Fibroblast of lung (primary cell): ENCODE results near the gene FXYD6. TPM values are rescaled to one million over a fixed set of nuclear protein-coding genes. Genes with fewer than 3 reads are reported as not detected.

Experiments
- DNase-seq, 2 donors: peaks; one replicate each; pipeline versions ENCODE4 v3.0.0 to v3.0.0-alpha.2; 2010; ENCODE audit warnings: low read depth in 2 of 2
- H2AFZ ChIP-seq: 2 replicates; pipeline ENCODE4 v1.5.1; 2012; ENCODE audit warnings: low read length, control low read depth, inconsistent platforms
- H3K27ac ChIP-seq: 2 replicates; pipeline ENCODE4 v1.5.1; 2011; ENCODE audit warnings: low read length, control low read depth; ENCODE audit not compliant: insufficient read depth
- H3K27me3 ChIP-seq: 2 replicates; pipeline ENCODE4 v1.5.1; 2011; ENCODE audit warnings: mild to moderate bottlenecking, low read length; ENCODE audit not compliant: control insufficient read depth, insufficient read depth
- H3K36me3 ChIP-seq: 2 replicates; pipeline ENCODE4 v1.5.1; 2011; ENCODE audit warnings: low read length; ENCODE audit not compliant: control insufficient read depth, insufficient read depth
- H3K4me1 ChIP-seq: 2 replicates; pipeline ENCODE4 v1.5.1; 2011; ENCODE audit warnings: low read length; ENCODE audit not compliant: control insufficient read depth, insufficient read depth; ENCODE audit errors: extremely low read depth
- H3K4me2 ChIP-seq: 2 replicates; pipeline ENCODE4 v1.5.1; 2011; ENCODE audit warnings: low read length, control low read depth; ENCODE audit not compliant: insufficient read depth; ENCODE audit errors: extremely low read depth
- H3K4me3 ChIP-seq, 4 experiments: fragments of 200-600 bp in 1 of 4; sonication (generic) in 1 of 4; replicated peaks in 1 of 4; 2 replicates each; pipeline ENCODE4 v1.5.1; 2011 to 2016; ENCODE audit warnings: low read length in 4 of 4, low read depth in 3 of 4, mild to moderate bottlenecking in 3 of 4, control low read depth in 2 of 4, inconsistent platforms in 1 of 4, mixed read lengths in 1 of 4; ENCODE audit not compliant: insufficient read depth in 1 of 4; ENCODE audit errors: control extremely low read depth in 1 of 4
- H3K79me2 ChIP-seq: 2 replicates; pipeline ENCODE4 v1.5.1; 2012; ENCODE audit warnings: mild to moderate bottlenecking, low read length, inconsistent platforms; ENCODE audit not compliant: control insufficient read depth, insufficient read depth
- H3K9ac ChIP-seq: 2 replicates; pipeline ENCODE4 v1.5.1; 2011; ENCODE audit warnings: mild to moderate bottlenecking, low read length, control low read depth; ENCODE audit not compliant: insufficient read depth
- H3K9me3 ChIP-seq: 2 replicates; pipeline ENCODE4 v1.5.1; 2012; ENCODE audit warnings: low read depth, low read length; ENCODE audit not compliant: control insufficient read depth, insufficient read depth
- H4K20me1 ChIP-seq: 2 replicates; pipeline ENCODE4 v1.5.1; 2011; ENCODE audit warnings: low read length; ENCODE audit not compliant: control insufficient read depth, insufficient read depth; ENCODE audit errors: extremely low read depth
- EZH2 ChIP-seq: IDR thresholded peaks from 2 replicates; pipeline ENCODE4 v1.5.1; 2012; ENCODE audit warnings: low read length, control low read depth, mild to moderate bottlenecking; ENCODE audit errors: missing control alignments
- polyA plus RNA-seq, 2 donors: library from polyadenylated mRNA; depleted of rRNA in 1 of 2; stranded (reverse) in 1 of 2; unstranded in 1 of 2; fragments of >200 nt; gene quantifications; 2 replicates each; pipeline ENCODE4 v1.2.1, GENCODE V29; 2011 to 2012; ENCODE audit warnings: missing spikeins in 1 of 2
- total RNA-seq: library from RNA; depleted of rRNA; stranded (reverse); fragments of >200 nt; gene quantifications from 2 replicates; pipeline ENCODE4 v1.2.1, GENCODE V29; 2014
- TF ChIP-seq, protein P1 (sequence below), 2 donors: IDR thresholded peaks in 1 of 2; conservative IDR thresholded peaks in 1 of 2; 1 replicate in 1 of 2; 2 replicates in 1 of 2; pipeline ENCODE4 v1.5.1; 2011 to 2012; ENCODE audit warnings: low read length in 2 of 2, control low read depth in 1 of 2, inconsistent platforms in 1 of 2, low read depth in 1 of 2, mild to moderate bottlenecking in 1 of 2

FXYD6 gene
- total and polyA plus RNA-seq, 2 donors (not counting 1 experiment from before 2014, with no cell fraction given) = 0.43 to 5.1 TPM

GRCh38 chr11:117790279-117790678 lies 86.2 kb downstream of the FXYD6 start:
- Histone ChIP-seq H3K27ac (no peak overlapping the region), H3K4me3 (no peak overlapping the region), H3K36me3 (no peaks in the 10 kb centered on the region), H3K9me3 (no peaks in the 10 kb centered on the region), H2AFZ (no peak overlapping the region), H3K4me2 (no peak overlapping the region), H3K27me3 (no peaks in the 10 kb centered on the region), H3K9ac (no peak overlapping the region), H3K4me1 (no peaks in the 10 kb centered on the region), H4K20me1 (no peaks in the 10 kb centered on the region), H3K79me2 (no peaks in the 10 kb centered on the region)
- no peak for TF ChIP-seq EZH2
- TF ChIP-seq, protein P1, sequence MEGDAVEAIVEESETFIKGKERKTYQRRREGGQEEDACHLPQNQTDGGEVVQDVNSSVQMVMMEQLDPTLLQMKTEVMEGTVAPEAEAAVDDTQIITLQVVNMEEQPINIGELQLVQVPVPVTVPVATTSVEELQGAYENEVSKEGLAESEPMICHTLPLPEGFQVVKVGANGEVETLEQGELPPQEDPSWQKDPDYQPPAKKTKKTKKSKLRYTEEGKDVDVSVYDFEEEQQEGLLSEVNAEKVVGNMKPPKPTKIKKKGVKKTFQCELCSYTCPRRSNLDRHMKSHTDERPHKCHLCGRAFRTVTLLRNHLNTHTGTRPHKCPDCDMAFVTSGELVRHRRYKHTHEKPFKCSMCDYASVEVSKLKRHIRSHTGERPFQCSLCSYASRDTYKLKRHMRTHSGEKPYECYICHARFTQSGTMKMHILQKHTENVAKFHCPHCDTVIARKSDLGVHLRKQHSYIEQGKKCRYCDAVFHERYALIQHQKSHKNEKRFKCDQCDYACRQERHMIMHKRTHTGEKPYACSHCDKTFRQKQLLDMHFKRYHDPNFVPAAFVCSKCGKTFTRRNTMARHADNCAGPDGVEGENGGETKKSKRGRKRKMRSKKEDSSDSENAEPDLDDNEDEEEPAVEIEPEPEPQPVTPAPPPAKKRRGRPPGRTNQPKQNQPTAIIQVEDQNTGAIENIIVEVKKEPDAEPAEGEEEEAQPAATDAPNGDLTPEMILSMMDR (conservative IDR thresholded peaks at IDR 0.05 in 1 of 2, IDR thresholded peaks at IDR 0.05 in 1 of 2; ENCODE audit: low read depth in 1 of 2, low read length in 2 of 2) = no peak
- DNase-seq = no peak

DNA sequence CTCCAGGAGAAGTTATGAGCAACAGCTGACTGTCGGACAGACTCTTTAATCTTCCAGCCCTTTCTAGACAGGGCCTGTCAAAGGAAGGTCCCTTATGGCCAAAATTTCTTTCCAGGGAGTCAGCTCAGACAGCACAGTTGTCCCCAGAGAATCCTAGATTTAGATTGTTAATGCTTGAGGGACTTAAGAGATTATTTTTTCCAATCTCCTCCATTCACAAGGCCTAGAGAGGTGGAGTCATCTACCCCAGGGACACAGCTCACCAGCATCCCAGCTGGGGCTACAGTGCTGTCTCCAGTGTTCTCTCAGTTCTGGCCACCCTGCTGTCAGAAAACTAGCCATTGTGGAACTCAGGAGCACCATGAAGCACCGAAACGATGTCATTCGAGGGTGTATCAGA lies 87.2 kb downstream of the FXYD6 start:
- no peak overlapping the region for H3K4me3 ChIP-seq
- no peak for TF ChIP-seq EZH2
- TF ChIP-seq, protein P1 (conservative IDR thresholded peaks at IDR 0.05 in 1 of 2, IDR thresholded peaks at IDR 0.05 in 1 of 2; ENCODE audit: low read depth in 1 of 2, low read length in 2 of 2) = no peak
- no peak for DNase-seq
- no peak overlapping the region for H2AFZ ChIP-seq
- no peaks in the 10 kb centered on the region for H3K4me1 ChIP-seq
- no peak overlapping the region for H3K27ac ChIP-seq
- no peaks in the 10 kb centered on the region for H3K27me3 ChIP-seq
- no peaks in the 10 kb centered on the region for H3K79me2 ChIP-seq
- no peak overlapping the region for H3K4me2 ChIP-seq
- no peaks in the 10 kb centered on the region for H4K20me1 ChIP-seq
- no peak overlapping the region for H3K9ac ChIP-seq
- H3K36me3 ChIP-seq = no peaks in the 10 kb centered on the region
- H3K9me3 ChIP-seq = no peaks in the 10 kb centered on the region

Other genes starting within 250 kb of the FXYD6 start
- 0.26 TPM in 1 of 2 replicates, not detected in the other for gene DSCAML1, start 79.4 kb downstream of the FXYD6 start, total RNA-seq
- not detected in 2 replicates for gene DSCAML1, start 79.4 kb downstream of the FXYD6 start, polyA plus RNA-seq
- gene FXYD2, start 51.9 kb downstream of the FXYD6 start, total RNA-seq = 0.33 and 0.51 TPM in 2 replicates
- gene FXYD2, start 51.9 kb downstream of the FXYD6 start, polyA plus RNA-seq = 0.18 and 0.40 TPM in 2 replicates
- gene TMPRSS13, start 52.7 kb upstream of the FXYD6 start, total RNA-seq = not detected in 2 replicates
- gene TMPRSS13, start 52.7 kb upstream of the FXYD6 start, polyA plus RNA-seq = not detected in 2 replicates
- gene IL10RA, start 109.7 kb upstream of the FXYD6 start, total RNA-seq = 0.17 and 0.26 TPM in 2 replicates
- 0.36 TPM in 1 of 2 replicates, not detected in the other for gene IL10RA, start 109.7 kb upstream of the FXYD6 start, polyA plus RNA-seq
- gene TMPRSS4, start 200.4 kb upstream of the FXYD6 start, total RNA-seq = not detected in 2 replicates
- not detected in 2 replicates for gene TMPRSS4, start 200.4 kb upstream of the FXYD6 start, polyA plus RNA-seq
- not detected in 2 replicates for gene SMIM35, start 210.3 kb upstream of the FXYD6 start, total RNA-seq
- gene SMIM35, start 210.3 kb upstream of the FXYD6 start, polyA plus RNA-seq = not detected in 2 replicates